Measurements from ENCODE around the gene ARL15. TPM values are rescaled to one million over a fixed set of nuclear protein-coding genes. Genes with fewer than 3 reads are reported as not detected.
"Not testable (repeated sequence)": the region's sequence is repeated elsewhere in the genome, so short reads cannot be mapped to it uniquely, and the experiment has no call there.

Gene ARL15
- total RNA-seq, 1 donor from 2014 or later: 28.9 TPM

- TF ChIP-seq, protein P1, sequence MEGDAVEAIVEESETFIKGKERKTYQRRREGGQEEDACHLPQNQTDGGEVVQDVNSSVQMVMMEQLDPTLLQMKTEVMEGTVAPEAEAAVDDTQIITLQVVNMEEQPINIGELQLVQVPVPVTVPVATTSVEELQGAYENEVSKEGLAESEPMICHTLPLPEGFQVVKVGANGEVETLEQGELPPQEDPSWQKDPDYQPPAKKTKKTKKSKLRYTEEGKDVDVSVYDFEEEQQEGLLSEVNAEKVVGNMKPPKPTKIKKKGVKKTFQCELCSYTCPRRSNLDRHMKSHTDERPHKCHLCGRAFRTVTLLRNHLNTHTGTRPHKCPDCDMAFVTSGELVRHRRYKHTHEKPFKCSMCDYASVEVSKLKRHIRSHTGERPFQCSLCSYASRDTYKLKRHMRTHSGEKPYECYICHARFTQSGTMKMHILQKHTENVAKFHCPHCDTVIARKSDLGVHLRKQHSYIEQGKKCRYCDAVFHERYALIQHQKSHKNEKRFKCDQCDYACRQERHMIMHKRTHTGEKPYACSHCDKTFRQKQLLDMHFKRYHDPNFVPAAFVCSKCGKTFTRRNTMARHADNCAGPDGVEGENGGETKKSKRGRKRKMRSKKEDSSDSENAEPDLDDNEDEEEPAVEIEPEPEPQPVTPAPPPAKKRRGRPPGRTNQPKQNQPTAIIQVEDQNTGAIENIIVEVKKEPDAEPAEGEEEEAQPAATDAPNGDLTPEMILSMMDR (IDR thresholded peaks at IDR 0.05; ENCODE audit: unreplicated experiment): no peak
- no peak overlapping the region for H3K27ac Mint-ChIP-seq
- H3K27me3 Mint-ChIP-seq: no peaks in the 10 kb centered on the region
- peaks cover 4% of the 10 kb centered on the region for H3K9me3 Mint-ChIP-seq (ENCODE audit: low read depth)
- H3K36me3 Mint-ChIP-seq (ENCODE audit: insufficient read depth): peaks cover 3% of the 10 kb centered on the region
- H3K4me3 Mint-ChIP-seq (ENCODE audit: low read depth): no peak overlapping the region
- H3K4me1 Mint-ChIP-seq (ENCODE audit: low read depth): peaks cover 4% of the 10 kb centered on the region
- DNase-seq (ENCODE audit: low spot score, unreplicated experiment): no peak
Observed at GRCh38 chr5:53984971-53985370, 325.4 kb downstream of the ARL15 start.

DNA sequence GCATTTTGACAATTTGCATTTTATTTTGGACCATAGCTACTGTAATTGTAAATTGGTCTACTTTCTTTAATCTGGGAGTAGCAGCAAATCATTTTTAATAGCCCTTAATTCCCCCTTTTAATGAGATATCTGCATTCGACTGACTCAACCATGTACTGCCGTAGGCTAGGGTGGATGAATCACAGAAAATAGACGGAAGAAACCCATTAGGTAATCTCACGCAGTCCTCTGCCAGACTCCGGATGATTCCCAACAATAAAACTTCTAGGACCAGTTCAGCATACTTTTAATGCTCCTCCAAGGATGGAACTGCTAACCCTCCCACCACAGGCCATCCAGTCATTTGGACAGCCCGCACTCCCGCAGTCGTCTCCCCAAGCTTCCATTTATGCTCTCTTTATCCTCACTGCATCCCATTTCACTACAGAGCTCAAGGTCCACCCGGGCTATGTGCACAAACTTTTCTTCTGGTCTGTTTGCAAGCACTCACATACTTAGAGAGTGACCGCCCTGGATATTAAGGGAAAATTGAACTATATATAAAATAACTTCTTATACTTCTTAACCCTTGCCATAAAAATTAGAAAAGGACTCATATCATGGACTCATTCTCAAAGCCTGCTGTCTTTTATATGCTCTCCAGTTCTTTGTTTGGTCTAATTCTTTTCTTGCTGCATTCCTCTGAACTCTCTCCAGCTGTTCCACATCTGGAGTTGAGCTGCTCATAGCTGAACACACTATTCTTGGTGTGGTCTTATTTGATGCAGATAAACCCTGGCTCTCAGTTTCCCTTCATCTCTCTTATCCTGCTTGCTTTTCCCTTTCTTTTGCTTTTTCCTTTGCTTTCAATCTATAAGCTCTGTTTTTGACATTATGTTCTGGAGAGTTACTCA is 326.6 kb downstream of the ARL15 start:
- Mint-ChIP-seq H3K4me1 (ENCODE audit: low read depth) (peaks cover 4% of the 10 kb centered on the region), H3K27ac (no peak overlapping the region), H3K36me3 (ENCODE audit: insufficient read depth) (peaks cover 3% of the 10 kb centered on the region), H3K4me3 (ENCODE audit: low read depth) (no peak overlapping the region), H3K9me3 (ENCODE audit: low read depth) (peaks cover 5% of the 10 kb centered on the region), H3K27me3 (no peaks in the 10 kb centered on the region)
- no peak for DNase-seq (ENCODE audit: low spot score, unreplicated experiment)
- TF ChIP-seq, protein P1 (IDR thresholded peaks at IDR 0.05; ENCODE audit: unreplicated experiment): no peak

DNA sequence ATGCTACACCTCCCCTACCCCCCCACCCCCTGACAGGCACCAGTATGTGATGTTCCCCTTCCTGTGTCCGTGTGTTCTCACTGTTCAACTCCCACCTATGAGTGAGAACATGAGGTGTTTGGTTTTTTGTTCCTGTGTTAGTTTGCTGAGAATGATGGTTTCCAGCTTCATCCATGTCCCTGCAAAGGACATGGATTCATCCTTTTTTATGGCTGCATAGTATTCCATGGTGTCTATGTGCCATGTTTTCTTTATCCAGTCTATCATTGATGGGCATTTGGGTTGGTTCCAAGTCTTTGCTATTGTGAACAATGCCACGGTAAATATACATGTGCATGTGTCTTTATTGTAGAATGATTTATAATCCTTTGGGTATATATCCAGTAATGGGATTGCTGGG is 328.1 kb downstream of the ARL15 start:
- not testable (repeated sequence) for H3K27ac Mint-ChIP-seq; H3K4me3 Mint-ChIP-seq (ENCODE audit: low read depth)

DNA sequence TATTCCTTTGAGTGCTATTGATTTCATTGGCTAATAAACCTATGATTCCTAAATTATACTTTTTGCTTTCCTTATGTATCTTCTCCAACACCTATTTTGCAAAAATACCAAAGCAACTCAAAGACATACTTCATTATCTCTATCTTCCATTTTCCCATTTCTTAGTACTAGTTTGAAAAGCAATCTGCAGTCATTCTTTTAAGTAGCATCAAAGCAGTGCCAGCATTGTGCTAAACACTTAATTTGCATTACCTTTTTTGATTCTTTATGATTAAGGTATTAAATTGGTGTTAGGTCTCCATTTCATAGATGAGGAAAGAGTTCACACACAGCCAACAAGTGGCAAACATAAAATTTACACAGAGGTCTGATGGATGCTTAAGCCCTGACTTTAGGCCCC is 330.3 kb downstream of the ARL15 start:
- Mint-ChIP-seq H3K9me3 (ENCODE audit: low read depth) (peaks cover 5% of the 10 kb centered on the region), H3K4me3 (ENCODE audit: low read depth) (no peak overlapping the region), H3K4me1 (ENCODE audit: low read depth) (peaks cover 1% of the 10 kb centered on the region), H3K36me3 (ENCODE audit: insufficient read depth) (peaks cover 3% of the 10 kb centered on the region), H3K27me3 (no peaks in the 10 kb centered on the region), H3K27ac (no peak overlapping the region)
- TF ChIP-seq, protein P1 (IDR thresholded peaks at IDR 0.05; ENCODE audit: unreplicated experiment): no peak
- DNase-seq (ENCODE audit: low spot score, unreplicated experiment): no peak

More for the DNA sequence above, 328.1 kb downstream of the ARL15 start:
- not testable (repeated sequence) for H3K9me3 Mint-ChIP-seq (ENCODE audit: low read depth); H3K4me1 Mint-ChIP-seq (ENCODE audit: low read depth); DNase-seq (ENCODE audit: low spot score, unreplicated experiment); H3K27me3 Mint-ChIP-seq; H3K36me3 Mint-ChIP-seq (ENCODE audit: insufficient read depth)

DNA sequence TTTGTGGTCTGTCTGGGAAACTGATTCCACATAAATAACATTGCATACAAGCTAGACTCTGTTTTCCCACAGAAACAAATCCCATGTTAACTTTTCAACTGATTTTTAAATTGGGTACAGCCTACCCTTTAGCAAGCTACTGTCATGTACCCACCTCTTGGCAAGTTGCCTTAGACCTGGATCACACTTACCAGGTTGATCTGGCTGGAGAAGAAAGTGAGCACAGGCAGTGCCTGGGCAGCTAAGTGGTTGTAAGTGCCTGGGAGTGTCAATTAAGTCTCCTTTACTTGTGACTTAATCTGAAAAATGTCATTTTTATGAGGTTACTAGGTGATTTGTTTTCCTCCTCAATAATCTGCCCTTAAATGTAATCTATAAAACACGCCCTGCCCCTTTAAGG is 336.4 kb downstream of the ARL15 start:
- no peak overlapping the region for H3K27ac Mint-ChIP-seq
- H3K9me3 Mint-ChIP-seq (ENCODE audit: low read depth): no peaks in the 10 kb centered on the region
- no peak overlapping the region for H3K4me3 Mint-ChIP-seq (ENCODE audit: low read depth)
- peaks cover 1% of the 10 kb centered on the region for H3K36me3 Mint-ChIP-seq (ENCODE audit: insufficient read depth)
- DNase-seq (ENCODE audit: low spot score, unreplicated experiment): no peak
- H3K4me1 Mint-ChIP-seq (ENCODE audit: low read depth): peaks cover 15% of the 10 kb centered on the region
- TF ChIP-seq, protein P1 (IDR thresholded peaks at IDR 0.05; ENCODE audit: unreplicated experiment): no peak
- H3K27me3 Mint-ChIP-seq: no peaks in the 10 kb centered on the region

- H3K27me3 Mint-ChIP-seq: no peaks in the 10 kb centered on the region
- H3K4me3 Mint-ChIP-seq (ENCODE audit: low read depth): no peak overlapping the region
- H3K36me3 Mint-ChIP-seq (ENCODE audit: insufficient read depth): peaks cover 1% of the 10 kb centered on the region
- TF ChIP-seq, protein P1 (IDR thresholded peaks at IDR 0.05; ENCODE audit: unreplicated experiment): no peak
- H3K9me3 Mint-ChIP-seq (ENCODE audit: low read depth): no peaks in the 10 kb centered on the region
- H3K27ac Mint-ChIP-seq: no peak overlapping the region
- peaks cover 15% of the 10 kb centered on the region for H3K4me1 Mint-ChIP-seq (ENCODE audit: low read depth)
- no peak for DNase-seq (ENCODE audit: low spot score, unreplicated experiment)
Observed at GRCh38 chr5:53972314-53972713, 338.1 kb downstream of the ARL15 start.
